Islet precursor cell (in vitro differentiated cells): ENCODE measurements around the gene YIPF5.

Experiments
- DNase-seq: peaks from one replicate; pipeline ENCODE4 v3.0.0-alpha.2; 2018

The YIPF5 gene

GRCh38 chr5:144170276-144171024 is at the start of gene YIPF5, which contains the start of gene KCTD16:
Gene YIPF5 (minus strand): TSS chr5:144170659. CDS start chr5:144169955, 704 bp downstream.
Gene KCTD16 (plus strand): TSS chr5:144170873.
- DNase-seq, result peak; percentile 99

DNA sequence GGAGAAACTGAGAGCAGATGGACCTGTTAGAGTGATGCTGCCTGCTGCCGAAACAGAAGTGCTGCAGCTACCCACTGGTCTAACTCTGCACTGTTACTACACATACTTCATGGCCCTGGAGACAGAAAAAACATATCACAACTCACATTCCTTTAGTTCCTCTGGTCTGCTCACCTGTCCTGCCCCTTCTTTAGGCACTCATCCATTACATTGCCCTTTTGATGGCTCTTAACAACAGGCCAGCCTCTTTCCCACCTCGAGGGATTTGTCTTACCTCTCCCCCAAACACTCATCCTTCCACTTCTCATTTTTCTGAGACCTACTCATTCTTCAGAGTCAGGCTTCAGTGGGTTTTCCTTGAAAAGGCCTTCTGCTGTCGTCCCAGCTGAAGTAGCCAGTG is 49.4 kb upstream of the YIPF5 start:
- DNase-seq, result no peak

GRCh38 chr5:144210655-144211054 is 40.2 kb upstream of the YIPF5 start:
- DNase-seq, result no peak

DNA sequence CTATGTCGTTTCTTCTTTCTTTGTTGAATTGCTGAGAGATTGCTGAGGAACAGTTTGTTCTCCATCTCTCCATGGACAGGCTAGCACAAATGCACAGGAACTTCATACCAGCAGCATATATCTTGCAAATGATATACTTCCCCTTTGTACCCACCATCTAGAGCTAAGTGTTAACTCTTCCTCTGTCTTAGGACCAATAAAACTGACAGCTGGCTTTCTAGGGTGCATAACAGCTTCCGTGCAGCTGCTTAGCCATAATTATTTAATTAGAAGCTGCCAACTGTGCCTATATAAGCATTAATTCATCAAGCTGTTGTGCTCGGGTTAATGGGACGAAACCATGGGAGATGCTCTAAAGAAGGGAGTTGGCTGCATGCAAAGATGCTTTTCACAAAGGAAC is 38.9 kb upstream of the YIPF5 start:
- no peak for DNase-seq

GRCh38 chr5:144207875-144208444 is 37.5 kb upstream of the YIPF5 start:
- DNase-seq, result no peak

DNA sequence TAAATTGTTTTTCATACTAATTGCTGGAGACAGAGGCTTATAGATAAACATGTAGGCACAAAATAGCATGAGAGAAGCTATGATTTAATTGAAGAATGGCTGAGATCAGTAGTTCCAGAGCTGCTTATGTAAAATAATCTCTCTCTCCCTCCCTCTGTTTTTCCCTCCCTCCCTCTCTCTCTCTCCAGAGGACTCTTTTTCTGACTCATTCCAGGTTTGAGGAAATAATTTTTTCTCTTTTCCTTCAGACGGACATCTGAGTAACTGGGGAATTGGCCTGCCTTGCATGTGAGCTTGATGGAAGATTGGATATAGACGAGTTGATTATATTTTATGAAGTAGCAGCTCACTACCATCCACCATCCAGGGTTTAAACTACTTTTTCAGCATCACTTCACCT is 35.7 kb upstream of the YIPF5 start:
- no peak for DNase-seq

GRCh38 chr5:144205141-144205551 is 34.7 kb upstream of the YIPF5 start:
- DNase-seq, result peak; percentile 75

- peak; percentile 58 for DNase-seq
These were observed 33.5 kb upstream of the YIPF5 start for GRCh38 chr5:144203750-144204596.

GRCh38 chr5:144202726-144203125 is 32.3 kb upstream of the YIPF5 start:
- DNase-seq, result no peak

GRCh38 chr5:144202072-144202471 is 31.6 kb upstream of the YIPF5 start:
- no peak for DNase-seq

GRCh38 chr5:144201588-144201987 is 31.1 kb upstream of the YIPF5 start:
- DNase-seq, result peak; percentile 60

- DNase-seq, result no peak
These were observed 27.9 kb upstream of the YIPF5 start for GRCh38 chr5:144198386-144198785.

DNA sequence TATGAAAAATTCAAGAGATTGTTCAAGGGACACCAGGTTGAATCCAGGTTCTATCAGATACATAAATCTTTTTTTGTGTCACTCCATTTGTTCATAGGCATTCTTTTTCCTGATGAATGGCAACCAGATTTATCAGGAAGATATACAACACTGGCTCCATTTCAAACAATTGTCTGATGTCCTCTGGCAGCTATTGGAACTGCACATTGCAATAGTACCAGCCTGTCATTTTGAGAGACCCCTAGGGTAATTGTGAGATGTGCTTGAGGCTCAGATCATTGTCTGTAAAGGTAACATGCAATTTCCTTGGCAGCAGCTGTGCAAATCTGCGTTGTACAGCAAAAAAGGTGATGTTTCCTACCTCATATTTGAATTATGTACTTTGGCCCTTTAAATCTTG is 26.2 kb upstream of the YIPF5 start:
- DNase-seq, result no peak

DNA sequence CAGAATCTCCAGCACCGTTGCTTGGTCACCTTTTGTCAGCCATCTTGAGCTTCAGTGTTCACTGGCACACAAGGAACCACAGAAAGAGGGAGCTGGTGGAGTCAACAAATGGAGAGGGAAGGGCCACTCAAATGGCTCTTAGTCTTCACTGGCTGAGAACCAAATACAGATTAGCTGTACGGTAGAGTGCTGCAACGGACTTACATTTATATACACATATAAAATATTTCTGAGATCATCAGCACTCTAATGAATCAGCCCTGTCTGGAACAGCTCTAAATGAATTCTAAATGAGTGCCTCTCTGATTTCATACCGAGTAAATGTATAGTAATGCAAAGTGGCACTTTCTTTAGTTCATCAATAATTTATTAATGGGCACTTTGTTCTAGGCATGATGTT is 25.0 kb upstream of the YIPF5 start:
- DNase-seq, result no peak

DNA sequence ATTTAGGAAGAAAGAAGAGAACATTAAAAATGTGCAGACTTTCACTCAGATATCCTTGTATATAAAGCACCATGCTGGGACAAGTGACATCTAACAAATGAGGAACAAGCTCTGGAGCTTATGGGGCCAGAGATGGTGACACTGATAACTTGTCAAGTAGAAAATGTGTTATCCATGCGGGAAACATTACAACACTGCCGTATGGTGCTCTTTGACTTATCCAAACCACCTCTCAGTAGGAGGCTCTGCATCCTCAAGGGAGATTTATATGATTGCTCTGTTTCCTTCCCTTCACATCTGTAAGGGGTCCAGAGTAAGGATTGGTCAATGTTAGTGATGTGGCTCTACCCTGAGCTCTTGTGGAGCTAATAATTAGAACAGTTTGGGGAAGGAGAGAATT is 23.7 kb upstream of the YIPF5 start:
- no peak for DNase-seq

DNA sequence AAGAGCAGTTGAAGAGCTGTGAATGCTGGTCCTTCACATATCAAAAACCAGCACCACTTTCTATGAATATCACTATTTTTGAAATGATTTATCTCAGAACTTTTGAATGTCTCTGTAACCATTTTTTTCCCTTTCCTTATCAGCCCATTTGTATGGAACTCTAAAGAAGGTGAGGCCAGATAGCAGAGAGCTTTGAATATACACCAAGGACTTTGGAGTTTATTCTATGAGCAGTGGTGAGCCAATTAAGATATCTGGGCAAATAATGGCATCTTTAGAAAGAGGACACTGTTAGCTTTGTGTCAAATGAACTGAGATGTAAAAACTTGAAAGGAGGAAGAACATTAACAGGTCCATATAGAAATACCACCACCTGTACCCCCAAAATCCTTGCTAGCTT is 22.2 kb upstream of the YIPF5 start:
- DNase-seq, result no peak

DNA sequence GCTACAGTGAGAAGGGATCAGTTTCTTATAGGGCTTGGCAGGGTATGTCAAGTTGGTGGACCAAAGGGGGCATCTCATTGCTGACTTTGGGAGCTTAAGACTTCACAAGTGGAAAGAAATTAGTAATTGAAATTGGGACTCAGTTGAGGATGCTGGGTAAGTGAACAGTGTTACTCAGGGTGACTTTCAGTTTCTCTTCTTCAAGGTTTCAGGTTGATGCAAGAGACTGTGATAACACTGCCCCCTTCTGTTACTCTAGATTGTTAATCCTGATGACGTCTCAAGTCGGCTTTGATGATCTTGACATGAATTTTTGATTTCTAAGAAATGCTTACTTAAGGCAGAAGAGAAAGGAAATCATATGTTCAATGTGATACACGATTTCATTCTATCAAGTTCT is 21.5 kb upstream of the YIPF5 start:
- DNase-seq, result no peak

- no peak for DNase-seq
These were observed 21.1 kb upstream of the YIPF5 start for GRCh38 chr5:144191531-144191930.

DNA sequence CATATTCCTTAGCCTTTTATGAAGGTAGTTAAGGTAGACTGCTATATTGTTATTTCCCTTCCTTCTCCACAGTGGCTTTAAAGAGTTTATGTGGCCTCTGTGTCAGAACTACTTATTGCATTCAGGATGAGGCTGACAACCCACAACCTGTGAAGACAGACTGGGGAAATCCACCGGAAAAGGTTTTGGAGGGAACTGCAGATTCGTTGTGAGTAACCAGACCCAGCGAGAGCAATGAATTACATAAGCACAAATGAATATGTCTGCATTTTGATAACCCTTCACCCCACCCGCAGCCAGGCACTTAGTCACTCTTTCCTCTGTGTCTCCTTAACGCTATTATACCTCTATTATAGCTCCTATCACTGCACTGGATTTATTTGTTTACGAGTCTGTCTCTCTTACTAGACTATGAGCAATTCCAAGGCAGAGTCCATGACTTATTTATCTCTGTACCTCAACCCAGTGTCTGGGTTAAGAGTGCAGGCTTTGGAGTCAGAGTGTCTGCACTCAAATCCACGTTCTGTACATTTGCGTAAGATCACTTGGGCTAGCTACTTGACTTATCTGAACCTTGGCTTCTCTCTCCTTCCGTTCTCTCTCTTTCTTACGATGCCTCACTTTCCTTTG is 19.5 kb upstream of the YIPF5 start:
- no peak for DNase-seq

- DNase-seq, result no peak
These were observed 17.3 kb upstream of the YIPF5 start for GRCh38 chr5:144187699-144188294.

- DNase-seq, result no peak
These were observed 12.9 kb upstream of the YIPF5 start for GRCh38 chr5:144183254-144183889.

- no peak for DNase-seq
These were observed 8.8 kb upstream of the YIPF5 start for GRCh38 chr5:144179226-144179625.
